ENCODE measurements around the gene TPT1.

DNA sequence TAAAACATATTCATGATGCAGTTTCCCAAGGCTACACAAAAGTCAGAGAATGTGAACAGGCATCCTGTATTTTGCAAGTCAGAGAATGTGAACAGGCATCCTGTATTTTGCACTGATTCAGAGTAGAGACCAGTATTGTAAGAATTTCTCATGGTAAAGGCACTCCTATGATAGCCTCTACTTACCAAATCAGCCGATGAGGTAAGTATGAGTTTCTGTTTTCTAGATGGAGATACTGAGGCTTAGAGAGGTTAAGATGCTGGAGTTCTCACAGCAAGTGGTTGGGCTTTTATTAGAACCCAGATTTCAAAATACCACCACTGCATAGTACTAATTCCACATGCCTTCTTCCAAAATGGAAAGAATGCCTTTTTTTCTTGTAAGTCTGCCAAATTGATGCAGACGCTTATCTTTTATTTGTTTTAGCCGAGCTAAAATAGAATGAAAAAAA is 12.3 kb downstream of the TPT1 start:
- TF ChIP-seq, protein P1, sequence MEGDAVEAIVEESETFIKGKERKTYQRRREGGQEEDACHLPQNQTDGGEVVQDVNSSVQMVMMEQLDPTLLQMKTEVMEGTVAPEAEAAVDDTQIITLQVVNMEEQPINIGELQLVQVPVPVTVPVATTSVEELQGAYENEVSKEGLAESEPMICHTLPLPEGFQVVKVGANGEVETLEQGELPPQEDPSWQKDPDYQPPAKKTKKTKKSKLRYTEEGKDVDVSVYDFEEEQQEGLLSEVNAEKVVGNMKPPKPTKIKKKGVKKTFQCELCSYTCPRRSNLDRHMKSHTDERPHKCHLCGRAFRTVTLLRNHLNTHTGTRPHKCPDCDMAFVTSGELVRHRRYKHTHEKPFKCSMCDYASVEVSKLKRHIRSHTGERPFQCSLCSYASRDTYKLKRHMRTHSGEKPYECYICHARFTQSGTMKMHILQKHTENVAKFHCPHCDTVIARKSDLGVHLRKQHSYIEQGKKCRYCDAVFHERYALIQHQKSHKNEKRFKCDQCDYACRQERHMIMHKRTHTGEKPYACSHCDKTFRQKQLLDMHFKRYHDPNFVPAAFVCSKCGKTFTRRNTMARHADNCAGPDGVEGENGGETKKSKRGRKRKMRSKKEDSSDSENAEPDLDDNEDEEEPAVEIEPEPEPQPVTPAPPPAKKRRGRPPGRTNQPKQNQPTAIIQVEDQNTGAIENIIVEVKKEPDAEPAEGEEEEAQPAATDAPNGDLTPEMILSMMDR (IDR thresholded peaks at IDR 0.05; ENCODE audit: poor library complexity), result no peak
- TF ChIP-seq EZH2 (IDR thresholded peaks at IDR 0.05; ENCODE audit: borderline replicate concordance) (no peak), EZH2phosphoT487 (IDR thresholded peaks at IDR 0.05; ENCODE audit: low read depth, severe bottlenecking, unreplicated experiment) (no peak)
